Activated naive CD8-positive, alpha-beta T cell treated with anti-CD3 and anti-CD28 coated beads, Interleukin-2, amount 50 U/mL, for 24 hours (primary cell): ENCODE measurements around the gene GHR.
"Not testable (repeated sequence)": the region's sequence is repeated elsewhere in the genome, so short reads cannot be mapped to it uniquely, and the experiment has no call there.

ENCODE experiments used
- ATAC-seq: fragments of 150-1000 bp; cut with Tn5 transposase; one replicate; pipeline ENCODE4 v1.10.0; 2021
- DNase-seq: peaks from one replicate; pipeline ENCODE4 v3.0.0; 2021
- H3K27ac Mint-ChIP-seq: one replicate; pipeline ENCODE4 v1.8.0; 2021; ENCODE audit warnings: mild to moderate bottlenecking, mixed read lengths
- H3K27me3 Mint-ChIP-seq: one replicate; pipeline ENCODE4 v1.8.0; 2021; ENCODE audit warnings: mixed read lengths
- H3K36me3 Mint-ChIP-seq: one replicate; pipeline ENCODE4 v1.8.0; 2021; ENCODE audit warnings: low read depth, mixed read lengths
- H3K4me1 Mint-ChIP-seq: one replicate; pipeline ENCODE4 v1.8.0; 2021; ENCODE audit warnings: mixed read lengths
- H3K4me3 Mint-ChIP-seq: one replicate; pipeline ENCODE4 v1.8.0; 2021; ENCODE audit warnings: mild to moderate bottlenecking, moderate library complexity, mixed read lengths
- H3K9me3 Mint-ChIP-seq: one replicate; pipeline ENCODE4 v1.8.0; 2021; ENCODE audit warnings: mixed read lengths

GHR gene

GRCh38 chr5:42636425-42636824 is 213.2 kb downstream of the GHR start:
- Mint-ChIP-seq H3K4me3 (no peak overlapping the region), H3K27me3 (peaks cover 4% of the 10 kb centered on the region), H3K9me3 (no peaks in the 10 kb centered on the region), H3K4me1 (no peaks in the 10 kb centered on the region), H3K36me3 (no peaks in the 10 kb centered on the region), H3K27ac (no peak overlapping the region)
- no peak for ATAC-seq
- no peak for DNase-seq

GRCh38 chr5:42636946-42637345 is 213.7 kb downstream of the GHR start:
- no peaks in the 10 kb centered on the region for H3K36me3 Mint-ChIP-seq
- H3K27me3 Mint-ChIP-seq: peaks cover 7% of the 10 kb centered on the region
- no peaks in the 10 kb centered on the region for H3K4me1 Mint-ChIP-seq
- H3K4me3 Mint-ChIP-seq: no peak overlapping the region
- no peaks in the 10 kb centered on the region for H3K9me3 Mint-ChIP-seq
- no peak overlapping the region for H3K27ac Mint-ChIP-seq
- DNase-seq: no peak
- ATAC-seq: no peak

DNA sequence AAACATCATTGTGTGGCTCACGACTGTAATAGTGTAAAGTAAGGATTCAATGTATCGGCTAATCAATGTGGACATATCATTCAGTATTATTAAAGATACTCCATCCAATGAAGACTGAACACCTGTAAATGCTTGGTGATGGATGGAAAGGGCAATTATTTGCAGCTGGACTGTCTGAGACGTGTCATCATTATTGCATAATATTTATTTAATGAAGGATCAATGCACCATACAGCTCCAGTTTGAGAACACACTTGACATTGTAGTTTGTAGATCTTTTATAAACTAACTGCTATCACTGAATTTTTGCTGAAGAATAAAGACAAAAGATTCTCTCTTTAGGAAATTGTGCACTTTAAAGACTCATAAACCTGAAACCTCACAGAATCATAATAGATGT is 215.7 kb downstream of the GHR start:
- Mint-ChIP-seq H3K9me3 (no peaks in the 10 kb centered on the region), H3K27me3 (peaks cover 7% of the 10 kb centered on the region), H3K36me3 (no peaks in the 10 kb centered on the region), H3K4me1 (no peaks in the 10 kb centered on the region), H3K27ac (no peak overlapping the region), H3K4me3 (no peak overlapping the region)
- no peak for ATAC-seq
- no peak for DNase-seq

- DNase-seq (no peak), ATAC-seq (no peak)
- no peak overlapping the region for H3K27ac Mint-ChIP-seq
- no peaks in the 10 kb centered on the region for H3K4me1 Mint-ChIP-seq
- no peaks in the 10 kb centered on the region for H3K9me3 Mint-ChIP-seq
- peaks cover 7% of the 10 kb centered on the region for H3K27me3 Mint-ChIP-seq
- no peak overlapping the region for H3K4me3 Mint-ChIP-seq
- no peaks in the 10 kb centered on the region for H3K36me3 Mint-ChIP-seq
Observed at GRCh38 chr5:42640835-42641234, 217.6 kb downstream of the GHR start.

GRCh38 chr5:42641336-42642005 is 218.2 kb downstream of the GHR start:
- ATAC-seq (no peak), DNase-seq (no peak)
- Mint-ChIP-seq H3K27me3 (peaks cover 7% of the 10 kb centered on the region), H3K4me1 (no peaks in the 10 kb centered on the region), H3K27ac (no peak overlapping the region), H3K4me3 (no peak overlapping the region), H3K36me3 (no peaks in the 10 kb centered on the region), H3K9me3 (no peaks in the 10 kb centered on the region)

DNA sequence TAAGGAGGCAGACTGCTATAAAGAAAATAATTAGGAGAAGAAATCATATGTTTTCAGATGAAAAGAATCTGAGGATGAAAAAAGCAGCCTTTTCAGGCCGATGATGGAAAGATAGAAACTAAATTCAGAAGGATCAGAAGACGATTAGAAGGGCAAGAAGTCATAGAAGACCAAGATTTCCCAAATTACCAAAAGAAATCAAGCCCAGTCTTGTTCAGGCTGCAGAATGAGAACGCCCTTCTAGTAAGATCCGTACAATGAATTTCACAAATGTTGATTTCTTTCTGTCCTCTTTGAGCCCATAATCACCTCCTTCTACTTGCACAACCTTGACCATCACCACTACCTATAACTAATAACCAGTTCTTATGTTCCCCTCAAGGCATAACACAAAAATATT is 218.8 kb downstream of the GHR start:
- ATAC-seq: no peak
- Mint-ChIP-seq H3K27ac (no peak overlapping the region), H3K9me3 (no peaks in the 10 kb centered on the region), H3K36me3 (no peaks in the 10 kb centered on the region), H3K27me3 (peaks cover 7% of the 10 kb centered on the region), H3K4me3 (no peak overlapping the region), H3K4me1 (no peaks in the 10 kb centered on the region)
- no peak for DNase-seq

DNA sequence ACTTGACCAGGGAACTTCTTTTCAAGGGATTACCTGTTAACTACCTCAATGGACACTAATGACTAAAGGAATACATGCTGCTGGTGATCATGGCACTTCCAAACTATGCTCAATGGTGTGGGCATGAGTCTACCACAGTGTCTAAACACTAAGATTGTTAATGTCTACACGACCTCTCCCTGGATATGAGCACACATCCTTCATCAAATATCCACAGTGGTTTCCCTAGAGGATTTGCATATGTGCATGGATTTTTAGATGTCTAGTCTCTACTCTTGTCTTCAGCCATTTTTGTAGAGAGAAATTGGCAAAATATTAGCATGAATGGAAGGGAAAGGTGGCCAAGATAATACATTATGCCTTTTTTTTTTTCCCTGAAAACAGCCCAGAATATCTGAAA is 220.1 kb downstream of the GHR start:
- H3K36me3 Mint-ChIP-seq: no peaks in the 10 kb centered on the region
- H3K27ac Mint-ChIP-seq: no peak overlapping the region
- H3K9me3 Mint-ChIP-seq: no peaks in the 10 kb centered on the region
- peaks cover 7% of the 10 kb centered on the region for H3K27me3 Mint-ChIP-seq
- H3K4me1 Mint-ChIP-seq: no peaks in the 10 kb centered on the region
- no peak overlapping the region for H3K4me3 Mint-ChIP-seq
- ATAC-seq (no peak), DNase-seq (no peak)

- no peaks in the 10 kb centered on the region for H3K36me3 Mint-ChIP-seq
- ATAC-seq: no peak
- H3K9me3 Mint-ChIP-seq: no peaks in the 10 kb centered on the region
- H3K27me3 Mint-ChIP-seq: peaks cover 7% of the 10 kb centered on the region
- H3K4me1 Mint-ChIP-seq: no peaks in the 10 kb centered on the region
- H3K4me3 Mint-ChIP-seq: no peak overlapping the region
- no peak overlapping the region for H3K27ac Mint-ChIP-seq
- DNase-seq: no peak
Observed at GRCh38 chr5:42645138-42645537, 221.9 kb downstream of the GHR start.

GRCh38 chr5:42648036-42648435 is 224.8 kb downstream of the GHR start:
- no peaks in the 10 kb centered on the region for H3K36me3 Mint-ChIP-seq
- DNase-seq (no peak), ATAC-seq (no peak)
- H3K4me3 Mint-ChIP-seq: no peak overlapping the region
- no peaks in the 10 kb centered on the region for H3K27me3 Mint-ChIP-seq
- no peaks in the 10 kb centered on the region for H3K9me3 Mint-ChIP-seq
- no peak overlapping the region for H3K27ac Mint-ChIP-seq
- H3K4me1 Mint-ChIP-seq: no peaks in the 10 kb centered on the region

- ATAC-seq (no peak), DNase-seq (no peak)
- H3K27me3 Mint-ChIP-seq: no peaks in the 10 kb centered on the region
- H3K4me3 Mint-ChIP-seq: no peak overlapping the region
- H3K4me1 Mint-ChIP-seq: no peaks in the 10 kb centered on the region
- H3K9me3 Mint-ChIP-seq: no peaks in the 10 kb centered on the region
- no peaks in the 10 kb centered on the region for H3K36me3 Mint-ChIP-seq
- no peak overlapping the region for H3K27ac Mint-ChIP-seq
Observed at GRCh38 chr5:42648915-42649314, 225.7 kb downstream of the GHR start.

- Mint-ChIP-seq H3K27ac (no peak overlapping the region), H3K4me3 (no peak overlapping the region), H3K4me1 (no peaks in the 10 kb centered on the region)
Observed at GRCh38 chr5:42650084-42650483, 226.8 kb downstream of the GHR start.

DNA sequence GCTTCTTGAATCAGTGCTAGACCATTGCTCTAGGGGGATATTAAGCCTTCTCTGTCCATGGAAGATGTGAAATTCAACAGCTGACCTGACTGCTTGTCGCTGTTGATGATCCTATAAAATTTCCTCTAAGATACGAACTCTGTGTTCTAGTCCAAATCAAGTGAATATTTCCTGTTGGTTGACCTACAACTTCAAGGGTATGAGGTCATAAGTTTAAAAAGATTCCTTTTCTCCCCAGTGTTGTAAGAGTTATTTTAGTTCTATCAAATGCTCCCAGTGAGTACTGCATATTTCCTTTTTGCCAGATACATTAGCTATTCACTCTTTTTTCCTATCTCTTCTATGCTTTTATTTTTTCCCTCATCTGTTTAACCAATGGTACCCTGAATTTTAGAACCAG is 230.5 kb downstream of the GHR start:
- Mint-ChIP-seq H3K36me3 (no peaks in the 10 kb centered on the region), H3K9me3 (no peaks in the 10 kb centered on the region), H3K4me3 (no peak overlapping the region), H3K27ac (no peak overlapping the region), H3K4me1 (no peaks in the 10 kb centered on the region), H3K27me3 (peaks cover 2% of the 10 kb centered on the region)
- ATAC-seq: no peak
- no peak for DNase-seq

More at GRCh38 chr5:42650084-42650483, 226.8 kb downstream of the GHR start:
- no peaks in the 10 kb centered on the region for H3K27me3 Mint-ChIP-seq
- DNase-seq (no peak), ATAC-seq (no peak)
- H3K9me3 Mint-ChIP-seq: no peaks in the 10 kb centered on the region
- no peaks in the 10 kb centered on the region for H3K36me3 Mint-ChIP-seq

GRCh38 chr5:42654645-42655044 is 231.4 kb downstream of the GHR start:
- H3K4me1 Mint-ChIP-seq: no peaks in the 10 kb centered on the region
- ATAC-seq: no peak
- H3K27ac Mint-ChIP-seq: no peak overlapping the region
- H3K27me3 Mint-ChIP-seq: peaks cover 3% of the 10 kb centered on the region
- no peak overlapping the region for H3K4me3 Mint-ChIP-seq
- no peaks in the 10 kb centered on the region for H3K36me3 Mint-ChIP-seq
- DNase-seq: no peak
- no peaks in the 10 kb centered on the region for H3K9me3 Mint-ChIP-seq

DNA sequence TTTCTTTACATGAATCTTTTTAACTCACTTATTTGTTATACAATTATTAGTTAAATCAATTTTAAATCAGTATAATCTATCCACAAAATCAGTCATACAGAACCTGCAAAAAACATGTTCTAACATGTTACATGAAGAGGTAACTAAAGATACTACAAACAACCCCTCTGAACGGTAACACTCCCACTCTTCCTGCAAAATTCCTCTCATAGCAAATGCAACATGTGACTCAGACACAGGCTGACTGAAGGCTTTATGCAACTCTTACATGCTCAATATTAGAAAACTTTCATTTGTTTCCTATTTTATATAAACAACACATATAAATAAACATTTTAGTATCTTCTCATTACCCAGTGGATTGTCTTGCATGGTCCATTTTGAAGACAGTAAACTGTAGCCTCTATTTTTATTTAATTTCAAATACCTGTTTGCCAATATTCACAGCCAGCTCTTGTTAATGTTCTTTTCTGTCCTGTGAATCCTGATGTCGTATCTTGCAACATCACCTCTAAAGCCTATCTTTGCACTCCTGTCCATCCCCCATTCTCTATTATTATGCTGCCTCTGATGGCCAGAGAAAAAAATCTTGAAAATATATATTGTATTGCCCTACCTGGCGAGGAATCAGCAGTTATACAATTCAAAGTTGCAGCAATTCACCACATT is 232.9 kb downstream of the GHR start:
- H3K27ac Mint-ChIP-seq: no peak overlapping the region
- DNase-seq: no peak
- H3K4me1 Mint-ChIP-seq: no peaks in the 10 kb centered on the region
- no peak overlapping the region for H3K4me3 Mint-ChIP-seq
- H3K27me3 Mint-ChIP-seq: peaks cover 3% of the 10 kb centered on the region
- H3K9me3 Mint-ChIP-seq: no peaks in the 10 kb centered on the region
- H3K36me3 Mint-ChIP-seq: no peaks in the 10 kb centered on the region
- no peak for ATAC-seq

DNA sequence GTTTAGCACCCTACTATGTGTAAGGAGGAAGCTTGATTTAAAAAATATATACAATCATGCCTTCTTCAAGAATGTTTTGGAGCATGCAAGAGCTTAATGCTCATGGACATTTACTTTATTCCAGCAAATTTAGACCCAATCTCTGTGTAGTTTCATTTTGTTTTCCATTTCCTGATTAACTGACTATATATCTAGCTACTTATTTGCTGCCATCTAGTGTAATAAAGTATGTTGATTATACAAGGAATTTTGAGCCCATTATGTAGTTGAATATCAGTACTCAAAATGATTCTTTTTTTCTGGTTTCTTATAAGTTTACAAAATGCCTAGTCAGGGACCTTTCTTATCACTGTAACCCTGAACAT is 233.4 kb downstream of the GHR start:
- Mint-ChIP-seq H3K27ac (no peak overlapping the region), H3K9me3 (no peaks in the 10 kb centered on the region), H3K27me3 (peaks cover 3% of the 10 kb centered on the region), H3K36me3 (no peaks in the 10 kb centered on the region), H3K4me3 (no peak overlapping the region), H3K4me1 (no peaks in the 10 kb centered on the region)
- ATAC-seq: no peak
- DNase-seq: no peak

- H3K27ac Mint-ChIP-seq, H3K27me3 Mint-ChIP-seq, DNase-seq, ATAC-seq, H3K4me1 Mint-ChIP-seq, H3K36me3 Mint-ChIP-seq, H3K4me3 Mint-ChIP-seq, H3K9me3 Mint-ChIP-seq: not testable (repeated sequence)
Observed at GRCh38 chr5:42659869-42660268, 236.6 kb downstream of the GHR start.
